Skin epidermis (tissue), 12 donors: ENCODE measurements around the gene KIAA2012.
A peak's percentile ranks its signal among the peaks of the same experiment; 100 is the strongest.
"Not testable (repeated sequence)": the region's sequence is repeated elsewhere in the genome, so short reads cannot be mapped to it uniquely, and the experiment has no call there.

Source experiments
- H3K27ac ChIP-seq, 21 experiments: fragments of 200-600 bp; sonication (generic) in 11 of 21; one replicate each; pipeline ENCODE4 v1.5.0; 2020; ENCODE audit warnings: mild to moderate bottlenecking in 3 of 21, inconsistent platforms in 2 of 21, moderate library complexity in 2 of 21
- H3K4me3 ChIP-seq, 7 experiments: fragments of 200-600 bp; sonication (generic) in 2 of 7; one replicate each; pipeline ENCODE4 v1.5.0; 2020; ENCODE audit warnings: inconsistent platforms in 2 of 7, mild to moderate bottlenecking in 2 of 7, moderate library complexity in 1 of 7

Gene KIAA2012

DNA sequence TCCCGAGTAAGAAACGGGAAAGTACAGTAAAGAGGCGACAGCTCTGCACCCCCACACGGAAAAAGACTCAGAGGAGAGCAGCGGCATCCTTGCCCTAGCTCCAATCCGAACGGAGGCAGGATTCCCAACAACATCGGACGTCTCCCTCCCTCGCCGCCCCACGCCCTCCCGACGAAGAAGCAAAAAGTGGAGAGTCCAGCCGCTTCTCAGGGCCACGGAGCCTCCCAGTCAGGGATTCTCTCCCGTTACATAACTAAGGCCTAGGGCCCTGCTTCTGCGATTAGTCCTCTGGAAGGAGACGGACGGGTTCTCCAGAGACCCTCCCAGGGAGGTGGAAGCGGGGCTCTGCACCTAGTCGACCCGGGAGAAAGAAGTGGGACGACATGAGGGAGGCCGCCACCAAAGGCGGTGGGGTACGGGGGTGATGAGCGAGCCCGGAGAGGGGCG, 164.8 kb downstream of the KIAA2012 start:
- Histone ChIP-seq H3K27ac (peak overlapping the region; percentile 66 to 97 (median 89)), H3K4me3 (peak overlapping the region; percentile 87 to 100 (median 93))

DNA sequence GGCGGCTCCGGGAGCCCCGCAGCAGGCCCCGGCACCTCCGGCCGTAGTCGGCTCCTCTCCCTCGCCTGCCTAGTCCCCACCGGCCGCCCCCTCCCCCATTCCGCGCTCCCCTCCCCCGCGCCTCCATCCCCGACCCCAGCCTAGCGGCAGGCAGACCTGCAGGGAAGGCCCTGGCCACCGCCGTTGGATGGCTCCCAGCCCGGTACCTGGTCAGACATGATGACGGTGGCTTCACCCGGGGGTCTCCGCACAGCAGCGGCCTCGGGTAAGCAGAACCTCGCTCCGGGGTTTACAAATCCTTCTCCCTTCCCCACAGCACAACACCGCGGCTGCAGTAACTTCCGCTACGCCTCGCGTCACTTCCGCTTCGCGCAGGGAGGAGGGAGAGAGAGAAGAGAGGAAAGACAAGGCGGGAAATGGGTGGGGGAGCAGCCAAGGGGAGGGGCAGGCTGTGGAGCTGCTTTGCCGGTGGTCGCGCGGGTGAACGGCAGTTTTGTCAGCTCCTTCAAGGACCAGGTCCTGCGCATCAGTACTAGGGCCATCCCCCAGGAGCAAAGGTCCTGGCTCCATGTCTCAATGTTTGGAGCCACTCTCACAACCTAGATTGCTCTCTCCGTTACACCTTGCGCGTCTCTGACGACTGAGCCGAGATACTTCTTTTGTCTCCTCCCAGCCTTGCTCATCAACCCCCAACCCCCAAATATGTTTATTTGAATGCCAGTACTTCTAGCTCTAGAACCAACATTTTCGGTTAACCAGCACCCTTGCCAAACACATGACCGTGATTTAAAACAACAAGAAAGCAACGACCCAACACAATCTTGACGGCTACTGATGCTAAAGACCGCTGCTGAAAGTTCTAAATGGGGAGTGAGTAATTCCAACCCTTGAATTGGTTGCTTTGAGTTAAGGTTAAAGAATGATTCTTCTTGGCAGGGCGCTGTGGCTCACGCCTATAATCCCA, 165.5 kb downstream of the KIAA2012 start, which contains the start of gene SUMO1:
TSS of gene SUMO1 (minus strand) at position 364 of the 964 bp plus-strand sequence. CDS start at position 218, 146 bp downstream.
- Histone ChIP-seq H3K4me3 (peak within 1 kb of the TSS; percentile 87 to 100 (median 93)), H3K27ac (peak within 1 kb of the TSS; percentile 66 to 97 (median 89))

- H3K27ac ChIP-seq, H3K4me3 ChIP-seq: not testable (repeated sequence)
Observed at GRCh38 chr2:202247710-202248109, 174.7 kb downstream of the KIAA2012 start.

DNA sequence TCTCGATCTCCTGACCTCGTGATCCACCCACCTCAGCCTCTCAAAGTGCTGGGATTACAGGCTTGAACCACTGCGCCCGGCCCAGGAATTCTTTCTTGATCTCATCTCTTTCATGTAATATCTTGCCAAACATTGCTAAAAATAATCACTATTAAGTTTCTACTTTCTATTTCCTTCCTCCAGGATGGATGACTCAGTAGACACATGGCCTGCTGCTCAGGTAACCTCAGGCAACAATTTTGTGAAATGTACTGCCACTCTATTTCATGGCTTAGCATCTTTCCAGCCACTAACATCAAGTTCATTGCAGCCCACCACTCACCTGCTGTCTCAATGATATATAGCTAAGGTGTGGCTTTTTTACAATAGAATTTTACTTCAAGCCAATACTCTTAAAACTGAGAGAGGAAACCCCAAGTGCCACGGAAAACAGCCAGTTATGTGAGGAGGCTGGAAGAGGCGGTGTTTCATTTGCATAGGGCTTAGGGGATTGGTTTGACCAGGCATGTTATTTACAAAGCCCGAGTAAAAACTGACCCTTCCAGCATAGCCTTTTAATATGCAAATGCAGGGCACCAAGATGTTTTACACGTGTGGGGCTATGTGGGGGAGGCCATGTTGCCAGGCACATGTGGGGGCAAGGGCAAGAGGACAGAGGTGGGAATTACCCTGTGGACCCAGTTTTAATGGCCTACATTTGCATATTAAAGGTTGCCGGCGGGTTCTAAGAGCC, 176.6 kb downstream of the KIAA2012 start:
- peak overlapping the region in 1 of 21 experiments; percentile 30 for H3K27ac ChIP-seq
- no peak overlapping the region for H3K4me3 ChIP-seq

DNA sequence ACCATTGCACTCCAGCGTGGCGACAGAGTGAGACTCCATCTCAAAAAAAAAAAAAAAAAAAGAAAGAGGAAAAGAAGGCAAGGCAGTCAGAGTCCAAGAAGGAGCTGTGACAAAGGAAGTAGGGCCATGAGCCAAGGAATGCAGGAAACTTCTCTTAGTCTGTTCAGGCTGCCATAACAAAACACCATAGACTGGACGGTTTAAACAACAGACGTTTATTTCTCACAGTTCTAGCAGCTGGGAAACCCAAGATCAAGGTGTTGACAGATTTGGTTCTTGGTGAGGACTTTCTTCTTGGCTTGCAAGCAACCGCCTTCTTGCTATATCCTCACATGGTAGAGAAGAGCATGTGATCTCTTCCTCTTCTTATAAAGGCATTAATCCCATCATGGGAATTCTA, 178.4 kb downstream of the KIAA2012 start:
- no peak overlapping the region for H3K4me3 ChIP-seq
- H3K27ac ChIP-seq = no peak overlapping the region
